Measurements from ENCODE around the gene WNT10A. TPM values are rescaled to one million over a fixed set of nuclear protein-coding genes. Genes with fewer than 3 reads are reported as not detected.

The WNT10A gene
- total RNA-seq, 1 donor from 2014 or later = not detected

- Histone ChIP-seq H3K27me3 (ENCODE audit: control insufficient read depth in 3 of 3, insufficient read depth in 3 of 3, low read length in 3 of 3) (peaks cover 34 to 35% (median 34%) of the 10 kb centered on the region in 3 donors), H3K36me3 (ENCODE audit: control insufficient read depth in 3 of 3, insufficient read depth in 3 of 3, low read length in 3 of 3) (no peaks in the 10 kb centered on the region)
These were observed 9.7 kb downstream of the WNT10A start for GRCh38 chr2:218890369-218890768.

GRCh38 chr2:218891275-218892135, 10.9 kb downstream of the WNT10A start:
- Histone ChIP-seq H3K9ac (ENCODE audit: low read depth in 1 of 3, low read length in 3 of 3) (no peak overlapping the region), H3K27ac (ENCODE audit: low read depth, low read length) (no peak overlapping the region), H3K9me3 (ENCODE audit: control insufficient read depth in 3 of 3, low read length in 3 of 3) (no peaks in the 10 kb centered on the region), H3K4me3 (ENCODE audit: low read length in 3 of 3) (no peak overlapping the region), H3K4me1 (ENCODE audit: control insufficient read depth in 3 of 3, insufficient read depth in 3 of 3, low read length in 3 of 3) (peaks cover 5 to 7% (median 6%) of the 10 kb centered on the region in 3 donors), H3K36me3 (ENCODE audit: control insufficient read depth in 3 of 3, insufficient read depth in 3 of 3, low read length in 3 of 3) (no peaks in the 10 kb centered on the region), H3K27me3 (ENCODE audit: control insufficient read depth in 3 of 3, insufficient read depth in 3 of 3, low read length in 3 of 3) (peaks cover 45 to 46% (median 45%) of the 10 kb centered on the region in 3 donors)

More at GRCh38 chr2:218890369-218890768, 9.7 kb downstream of the WNT10A start:
- Histone ChIP-seq H3K27ac (ENCODE audit: low read depth, low read length) (no peak overlapping the region), H3K9me3 (ENCODE audit: control insufficient read depth in 3 of 3, low read length in 3 of 3) (no peaks in the 10 kb centered on the region), H3K4me3 (ENCODE audit: low read length in 3 of 3) (no peak overlapping the region), H3K4me1 (ENCODE audit: control insufficient read depth in 3 of 3, insufficient read depth in 3 of 3, low read length in 3 of 3) (peaks cover 5 to 7% (median 6%) of the 10 kb centered on the region in 3 donors), H3K9ac (ENCODE audit: low read depth in 1 of 3, low read length in 3 of 3) (no peak overlapping the region)

- Histone ChIP-seq H3K36me3 (ENCODE audit: control insufficient read depth in 3 of 3, insufficient read depth in 3 of 3, low read length in 3 of 3) (no peaks in the 10 kb centered on the region), H3K9ac (ENCODE audit: low read depth in 1 of 3, low read length in 3 of 3) (peak overlapping the region in 1 of 3 donors; percentile 50), H3K4me3 (ENCODE audit: low read length in 3 of 3) (peak overlapping the region; percentile 37 to 64 (median 51)), H3K4me1 (ENCODE audit: control insufficient read depth in 3 of 3, insufficient read depth in 3 of 3, low read length in 3 of 3) (peaks cover 6 to 10% (median 7%) of the 10 kb centered on the region in 3 donors), H3K27ac (ENCODE audit: low read depth, low read length) (no peak overlapping the region), H3K9me3 (ENCODE audit: control insufficient read depth in 3 of 3, low read length in 3 of 3) (no peaks in the 10 kb centered on the region), H3K27me3 (ENCODE audit: control insufficient read depth in 3 of 3, insufficient read depth in 3 of 3, low read length in 3 of 3) (peaks cover 55 to 59% (median 58%) of the 10 kb centered on the region in 3 donors)
These were observed 12.2 kb downstream of the WNT10A start for GRCh38 chr2:218892693-218893348.

GRCh38 chr2:218893349-218894150, 12.9 kb downstream of the WNT10A start:
- H3K36me3 ChIP-seq (ENCODE audit: control insufficient read depth in 3 of 3, insufficient read depth in 3 of 3, low read length in 3 of 3) = no peaks in the 10 kb centered on the region
- H3K27ac ChIP-seq (ENCODE audit: low read depth, low read length) = no peak overlapping the region
- H3K9me3 ChIP-seq (ENCODE audit: control insufficient read depth in 3 of 3, low read length in 3 of 3) = no peaks in the 10 kb centered on the region
- H3K4me1 ChIP-seq (ENCODE audit: control insufficient read depth in 3 of 3, insufficient read depth in 3 of 3, low read length in 3 of 3) = peaks cover 12 to 18% (median 14%) of the 10 kb centered on the region in 3 donors
- H3K4me3 ChIP-seq (ENCODE audit: low read length in 3 of 3) = peak overlapping the region; percentile 37 to 64 (median 51)
- peak overlapping the region in 1 of 3 donors; percentile 50 for H3K9ac ChIP-seq (ENCODE audit: low read depth in 1 of 3, low read length in 3 of 3)
- peaks cover 62 to 66% (median 66%) of the 10 kb centered on the region in 3 donors for H3K27me3 ChIP-seq (ENCODE audit: control insufficient read depth in 3 of 3, insufficient read depth in 3 of 3, low read length in 3 of 3)

- Histone ChIP-seq H3K9me3 (ENCODE audit: control insufficient read depth in 3 of 3, low read length in 3 of 3) (no peaks in the 10 kb centered on the region), H3K36me3 (ENCODE audit: control insufficient read depth in 3 of 3, insufficient read depth in 3 of 3, low read length in 3 of 3) (no peaks in the 10 kb centered on the region), H3K27ac (ENCODE audit: low read depth, low read length) (no peak overlapping the region), H3K9ac (ENCODE audit: low read depth in 1 of 3, low read length in 3 of 3) (no peak overlapping the region), H3K4me3 (ENCODE audit: low read length in 3 of 3) (no peak overlapping the region), H3K27me3 (ENCODE audit: control insufficient read depth in 3 of 3, insufficient read depth in 3 of 3, low read length in 3 of 3) (peaks cover 69 to 73% (median 72%) of the 10 kb centered on the region in 3 donors), H3K4me1 (ENCODE audit: control insufficient read depth in 3 of 3, insufficient read depth in 3 of 3, low read length in 3 of 3) (peaks cover 14 to 19% (median 14%) of the 10 kb centered on the region in 3 donors)
These were observed 13.7 kb downstream of the WNT10A start for GRCh38 chr2:218894151-218894879.

- Histone ChIP-seq H3K4me3 (ENCODE audit: low read length in 3 of 3) (no peak overlapping the region), H3K9ac (ENCODE audit: low read depth in 1 of 3, low read length in 3 of 3) (no peak overlapping the region), H3K27me3 (ENCODE audit: control insufficient read depth in 3 of 3, insufficient read depth in 3 of 3, low read length in 3 of 3) (peaks cover 74 to 76% (median 74%) of the 10 kb centered on the region in 3 donors), H3K36me3 (ENCODE audit: control insufficient read depth in 3 of 3, insufficient read depth in 3 of 3, low read length in 3 of 3) (no peaks in the 10 kb centered on the region), H3K4me1 (ENCODE audit: control insufficient read depth in 3 of 3, insufficient read depth in 3 of 3, low read length in 3 of 3) (peaks cover 14 to 19% (median 14%) of the 10 kb centered on the region in 3 donors), H3K9me3 (ENCODE audit: control insufficient read depth in 3 of 3, low read length in 3 of 3) (no peaks in the 10 kb centered on the region), H3K27ac (ENCODE audit: low read depth, low read length) (no peak overlapping the region)
These were observed 14.2 kb downstream of the WNT10A start for GRCh38 chr2:218894880-218895157.

GRCh38 chr2:218895326-218895725, 14.7 kb downstream of the WNT10A start:
- Histone ChIP-seq H3K4me1 (ENCODE audit: control insufficient read depth in 3 of 3, insufficient read depth in 3 of 3, low read length in 3 of 3) (peaks cover 14 to 19% (median 14%) of the 10 kb centered on the region in 3 donors), H3K27me3 (ENCODE audit: control insufficient read depth in 3 of 3, insufficient read depth in 3 of 3, low read length in 3 of 3) (peaks cover 73 to 74% (median 74%) of the 10 kb centered on the region in 3 donors), H3K36me3 (ENCODE audit: control insufficient read depth in 3 of 3, insufficient read depth in 3 of 3, low read length in 3 of 3) (no peaks in the 10 kb centered on the region), H3K27ac (ENCODE audit: low read depth, low read length) (no peak overlapping the region), H3K9ac (ENCODE audit: low read depth in 1 of 3, low read length in 3 of 3) (no peak overlapping the region), H3K9me3 (ENCODE audit: control insufficient read depth in 3 of 3, low read length in 3 of 3) (no peaks in the 10 kb centered on the region), H3K4me3 (ENCODE audit: low read length in 3 of 3) (no peak overlapping the region)

DNA sequence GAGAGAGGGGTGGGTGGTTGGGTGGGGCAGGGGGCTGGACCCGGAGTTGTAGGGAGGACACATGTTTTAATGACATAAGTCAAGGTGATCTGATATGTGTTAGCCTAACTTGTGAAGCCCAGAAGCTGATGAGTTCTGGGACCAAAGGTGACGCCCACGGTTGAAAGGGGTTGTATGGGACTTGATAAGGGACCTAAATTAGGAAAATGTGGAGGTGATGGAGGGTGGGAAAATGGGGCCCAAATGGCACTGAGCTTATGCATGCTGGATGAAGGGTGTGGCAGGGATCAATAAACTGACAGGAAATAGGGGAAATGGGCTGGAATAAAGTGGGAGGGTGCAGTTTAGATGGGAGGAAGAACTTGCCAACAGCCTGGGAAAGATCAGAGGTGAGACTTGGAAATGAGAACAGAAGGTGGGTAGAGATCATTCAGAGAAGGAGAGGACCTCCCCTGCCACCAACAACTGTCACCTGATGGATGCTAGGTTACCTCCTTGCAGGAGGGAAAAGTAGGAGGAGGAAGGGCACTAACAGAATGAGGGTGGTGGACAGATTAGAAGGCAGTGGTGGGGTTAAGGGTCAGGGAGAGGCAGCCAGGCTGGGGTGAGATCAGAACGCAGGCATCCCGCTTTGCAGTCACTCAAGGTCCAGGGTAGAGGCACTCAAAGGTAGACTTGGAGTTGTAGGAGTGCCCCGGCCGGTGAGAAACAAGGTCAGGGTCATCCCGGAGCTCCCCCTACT, 15.3 kb downstream of the WNT10A start:
- Histone ChIP-seq H3K36me3 (ENCODE audit: control insufficient read depth in 3 of 3, insufficient read depth in 3 of 3, low read length in 3 of 3) (no peaks in the 10 kb centered on the region), H3K4me1 (ENCODE audit: control insufficient read depth in 3 of 3, insufficient read depth in 3 of 3, low read length in 3 of 3) (peaks cover 14 to 19% (median 14%) of the 10 kb centered on the region in 3 donors), H3K9ac (ENCODE audit: low read depth in 1 of 3, low read length in 3 of 3) (no peak overlapping the region), H3K4me3 (ENCODE audit: low read length in 3 of 3) (no peak overlapping the region), H3K27ac (ENCODE audit: low read depth, low read length) (no peak overlapping the region), H3K9me3 (ENCODE audit: control insufficient read depth in 3 of 3, low read length in 3 of 3) (no peaks in the 10 kb centered on the region), H3K27me3 (ENCODE audit: control insufficient read depth in 3 of 3, insufficient read depth in 3 of 3, low read length in 3 of 3) (peaks cover 74 to 80% (median 74%) of the 10 kb centered on the region in 3 donors)

Measured in skeletal muscle tissue (tissue), 4 donors.